IPS-18c (cell line): ENCODE measurements around the gene LCMT1.
A peak's percentile ranks its signal among the peaks of the same experiment; 100 is the strongest.
"Not testable (repeated sequence)": the region's sequence is repeated elsewhere in the genome, so short reads cannot be mapped to it uniquely, and the experiment has no call there.

ENCODE experiments used
- H3K4me3 ChIP-seq: 2 replicates; pipeline ENCODE4 v1.7.0; 2013; ENCODE audit warnings: low read depth, mild to moderate bottlenecking, low read length, moderate library complexity; ENCODE audit not compliant: insufficient read depth
- H3K9me3 ChIP-seq: one replicate; pipeline ENCODE4 v1.6.1; 2013; ENCODE audit warnings: mild to moderate bottlenecking, low read length, moderate library complexity; ENCODE audit not compliant: control insufficient read depth, insufficient read depth

The LCMT1 gene

GRCh38 chr16:25111403-25112166 is at the start of gene LCMT1:
TSS of gene LCMT1 (plus strand) at chr16:25111742. CDS start at chr16:25111884, 142 bp downstream.
- Histone ChIP-seq H3K4me3 (peak within 1 kb of the TSS; percentile 86), H3K9me3 (no peaks in the 10 kb centered on the region)

DNA sequence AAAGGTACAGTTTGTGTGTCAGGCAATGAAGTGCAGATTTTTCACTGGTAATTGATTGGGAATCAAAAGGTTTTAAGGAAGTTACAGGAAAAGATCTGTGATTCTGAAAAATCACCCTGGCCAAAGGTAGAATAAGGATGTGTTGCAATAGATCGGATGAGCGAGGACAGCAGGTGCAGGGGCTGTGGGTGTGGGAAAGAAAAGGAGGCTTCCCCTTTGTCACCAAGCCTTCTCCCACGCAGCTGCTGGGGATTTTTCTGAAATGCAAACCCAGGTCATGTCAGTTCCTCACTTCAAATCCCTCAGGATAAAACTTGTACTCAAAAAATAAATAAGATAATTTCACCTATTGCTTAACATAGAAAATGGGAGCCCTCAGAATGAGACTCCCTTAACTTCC is 48.4 kb upstream of the LCMT1 start:
- Histone ChIP-seq H3K9me3 (no peaks in the 10 kb centered on the region), H3K4me3 (no peak overlapping the region)

DNA sequence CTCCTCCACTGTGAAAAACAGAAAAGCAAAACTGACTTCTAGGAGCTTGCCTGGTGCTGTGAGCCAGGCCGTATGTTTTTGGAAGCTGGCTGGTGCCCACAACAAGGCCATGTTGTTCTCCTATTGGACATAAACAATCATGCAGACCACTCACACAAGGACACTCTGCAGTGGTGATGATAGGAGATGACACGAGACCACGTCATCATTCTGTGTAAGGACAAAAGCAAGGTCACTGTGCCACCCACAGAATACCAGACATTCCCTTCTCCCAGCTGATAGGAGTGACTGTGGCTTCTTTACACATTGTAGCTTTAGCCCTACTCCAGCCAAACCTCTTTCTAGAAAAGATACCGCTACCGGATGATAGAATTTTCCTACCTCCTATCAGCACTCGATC is 47.7 kb upstream of the LCMT1 start:
- H3K9me3 ChIP-seq: no peaks in the 10 kb centered on the region
- H3K4me3 ChIP-seq: no peak overlapping the region

DNA sequence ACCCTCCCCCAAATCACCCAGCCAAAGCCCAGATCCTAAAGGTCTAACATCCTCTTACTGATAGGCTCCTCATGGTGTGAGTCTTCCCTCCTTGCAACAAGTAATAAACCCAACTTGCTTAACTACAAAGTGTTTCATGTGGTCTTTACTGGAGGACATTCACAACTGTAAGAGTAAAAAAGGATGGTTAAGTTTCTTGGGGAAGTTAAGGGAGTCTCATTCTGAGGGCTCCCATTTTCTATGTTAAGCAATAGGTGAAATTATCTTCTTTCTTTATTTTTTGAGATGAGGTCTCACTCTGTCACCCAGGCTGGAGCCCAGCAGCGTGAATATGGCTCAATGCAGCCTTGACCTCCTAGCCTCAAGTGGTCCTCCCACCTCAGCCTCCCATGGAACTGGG is 47.3 kb upstream of the LCMT1 start:
- not testable (repeated sequence) for H3K4me3 ChIP-seq

DNA sequence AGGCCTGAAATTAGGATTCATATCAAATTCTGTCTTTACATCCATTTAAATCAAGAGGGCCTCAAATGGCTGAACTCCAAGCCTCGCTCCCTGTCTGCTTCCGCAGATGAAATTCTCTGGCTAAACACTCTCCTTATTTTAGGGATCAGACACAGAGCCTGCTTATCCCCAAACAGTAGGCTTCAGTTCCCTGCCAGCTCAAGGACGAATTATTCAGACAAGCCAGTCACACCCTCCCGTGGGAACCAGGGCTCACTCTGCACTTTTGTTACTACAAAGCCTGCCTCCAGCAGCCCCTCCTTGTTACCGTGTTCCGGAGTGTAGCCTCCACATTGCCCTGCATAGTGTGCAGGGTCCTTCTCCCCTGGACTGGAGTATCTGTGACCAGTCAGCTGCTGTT is 46.6 kb upstream of the LCMT1 start:
- Histone ChIP-seq H3K4me3 (no peak overlapping the region), H3K9me3 (no peaks in the 10 kb centered on the region)

More for the DNA sequence above, 47.3 kb upstream of the LCMT1 start:
- not testable (repeated sequence) for H3K9me3 ChIP-seq

DNA sequence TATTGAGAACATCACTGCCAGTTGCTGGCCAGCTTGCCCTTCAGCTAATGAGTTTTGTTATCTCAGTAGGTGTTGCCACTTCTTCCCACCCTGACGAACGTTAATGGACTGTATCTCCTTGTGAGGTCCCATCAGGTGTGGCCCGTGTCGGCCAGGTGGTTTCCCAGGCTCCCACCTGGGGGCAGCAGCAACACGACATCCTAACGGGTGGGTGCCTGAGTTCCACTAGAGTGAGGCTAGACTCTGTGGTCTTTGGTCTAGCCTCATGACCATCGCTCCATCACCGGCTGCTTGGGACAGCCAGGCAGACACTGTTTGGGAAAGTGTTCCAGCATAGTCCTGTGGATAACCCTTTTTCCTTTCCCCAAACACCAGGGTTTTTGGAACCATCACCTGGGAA is 45.6 kb upstream of the LCMT1 start:
- no peak overlapping the region for H3K4me3 ChIP-seq

GRCh38 chr16:25066426-25066746 is 45.2 kb upstream of the LCMT1 start:
- H3K4me3 ChIP-seq: peak overlapping the region; percentile 38; the same call in 1 of the 2 replicates
- no peaks in the 10 kb centered on the region for H3K9me3 ChIP-seq

More for the DNA sequence above, 45.6 kb upstream of the LCMT1 start:
- no peaks in the 10 kb centered on the region for H3K9me3 ChIP-seq

DNA sequence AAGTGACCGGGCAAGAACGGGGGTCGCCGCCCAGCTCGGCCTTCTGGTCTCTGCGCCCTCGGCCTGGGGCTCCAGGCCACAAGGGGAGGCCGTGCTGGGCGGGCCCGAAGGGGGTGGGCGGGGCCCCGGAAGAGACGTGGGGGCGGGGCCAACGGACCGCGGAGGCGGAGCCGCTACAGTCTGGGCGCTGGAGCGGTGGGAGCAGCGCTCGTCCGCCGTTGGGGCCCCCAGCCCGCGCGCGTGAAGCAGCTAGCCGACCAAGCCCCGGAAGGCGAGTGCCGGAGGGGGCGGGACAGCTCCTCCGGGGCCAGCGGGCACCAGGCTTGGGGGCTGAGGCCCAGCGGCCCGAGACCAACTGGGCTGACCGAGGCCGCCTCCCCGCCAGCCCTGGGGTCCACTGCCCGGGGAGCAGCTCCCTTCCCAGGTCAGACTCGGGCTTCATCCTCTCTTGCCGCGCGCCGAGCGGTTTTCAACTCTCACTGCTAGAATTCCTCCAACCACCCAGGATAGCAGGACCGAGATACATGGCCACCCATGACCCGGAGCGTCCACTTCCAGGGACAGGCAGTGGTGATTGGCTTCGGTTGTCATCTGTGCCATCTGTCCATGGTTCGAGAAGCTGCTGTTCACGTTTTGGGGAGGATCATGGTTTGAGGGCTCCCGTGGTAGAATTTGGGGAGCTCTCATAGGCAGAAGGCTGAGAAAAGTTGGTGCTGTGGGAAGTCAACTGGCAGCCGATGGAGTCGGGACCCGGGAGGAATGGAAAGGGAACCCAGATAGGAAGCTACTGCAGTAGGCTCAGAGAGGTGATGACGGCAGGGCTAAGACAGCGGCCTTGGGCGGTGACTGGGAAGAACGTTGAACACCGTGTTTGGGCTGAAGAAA is 44.6 kb upstream of the LCMT1 start:
- no peaks in the 10 kb centered on the region for H3K9me3 ChIP-seq
- peak overlapping the region; percentile 45 for H3K4me3 ChIP-seq

DNA sequence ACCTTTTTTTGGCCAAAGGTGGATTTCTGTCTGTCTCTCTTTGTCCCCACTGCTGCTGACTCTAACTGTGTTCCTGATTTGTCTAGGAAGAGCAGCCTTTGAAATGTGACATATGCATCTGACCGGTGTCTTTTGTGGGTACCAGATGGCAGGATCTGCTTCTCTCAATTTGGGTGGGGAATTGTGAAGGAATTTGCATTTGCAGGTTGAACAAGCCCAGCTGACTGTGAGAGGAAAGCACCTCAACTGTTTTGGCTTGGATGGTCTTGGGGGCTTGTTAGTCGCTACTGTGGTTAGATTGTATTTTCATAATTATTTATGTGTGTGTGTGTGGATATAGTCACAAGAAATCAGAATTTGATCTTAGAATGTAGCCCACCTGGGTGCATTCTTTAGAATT is 37.7 kb upstream of the LCMT1 start:
- H3K4me3 ChIP-seq: no peak overlapping the region
- H3K9me3 ChIP-seq: no peaks in the 10 kb centered on the region

GRCh38 chr16:25078386-25078978 is 33.1 kb upstream of the LCMT1 start:
- Histone ChIP-seq H3K9me3 (no peaks in the 10 kb centered on the region), H3K4me3 (no peak overlapping the region)

- no peak overlapping the region for H3K4me3 ChIP-seq
- H3K9me3 ChIP-seq: no peaks in the 10 kb centered on the region
Measured at GRCh38 chr16:25079637-25080378, 31.7 kb upstream of the LCMT1 start.

DNA sequence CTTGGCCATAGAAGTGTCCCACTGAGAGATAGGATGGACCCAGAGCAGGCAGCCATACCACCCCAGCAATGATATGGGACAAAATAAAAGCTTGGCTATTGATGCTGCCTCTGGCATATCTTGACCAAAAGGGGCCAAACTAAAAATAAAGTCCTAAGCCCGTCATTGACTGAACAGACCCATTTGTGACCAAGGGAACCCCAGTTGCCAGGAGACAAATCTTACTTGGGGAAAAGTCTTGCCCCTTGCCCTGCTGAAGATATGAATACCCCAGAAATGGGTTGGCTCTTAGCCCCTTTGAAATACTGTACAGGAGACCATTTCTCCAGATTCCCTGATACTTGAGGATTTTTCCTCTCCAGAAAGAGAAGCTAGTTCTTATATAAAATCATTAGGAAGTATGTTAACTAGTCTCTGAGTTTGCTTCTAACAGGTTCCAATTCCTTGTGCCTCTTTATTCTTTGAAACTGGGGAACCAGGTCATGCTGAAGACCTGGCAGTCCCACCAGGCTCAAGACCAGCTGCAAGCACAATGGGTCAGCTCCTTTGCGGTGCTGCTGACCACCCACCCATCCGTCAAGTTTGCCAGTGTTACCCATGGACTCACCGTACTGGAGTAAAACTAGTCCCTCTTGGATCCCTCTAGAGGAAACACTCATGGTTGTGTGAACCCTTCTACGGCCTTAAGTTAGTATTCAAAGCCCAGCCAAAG is 31.0 kb upstream of the LCMT1 start:
- no peaks in the 10 kb centered on the region for H3K9me3 ChIP-seq
- no peak overlapping the region for H3K4me3 ChIP-seq

DNA sequence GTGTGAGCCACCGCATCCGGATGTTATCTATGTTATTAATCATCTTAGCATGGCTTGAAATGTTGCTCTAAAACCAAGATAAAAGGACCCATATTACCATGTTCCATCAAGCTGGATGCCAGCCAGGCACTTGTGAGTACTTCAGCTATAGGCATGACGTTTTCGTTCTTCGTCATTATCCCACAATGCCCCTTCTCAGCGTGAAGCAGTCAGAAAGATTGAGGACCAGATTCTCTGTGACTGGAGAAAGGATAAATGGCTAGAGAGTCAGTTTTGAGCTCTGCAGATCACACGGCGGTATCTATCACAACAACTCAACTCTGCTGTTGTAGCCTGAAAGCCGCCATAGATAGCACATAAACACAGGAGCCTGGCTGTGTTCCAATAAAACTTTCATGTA is 29.8 kb upstream of the LCMT1 start:
- Histone ChIP-seq H3K9me3 (no peaks in the 10 kb centered on the region), H3K4me3 (no peak overlapping the region)

DNA sequence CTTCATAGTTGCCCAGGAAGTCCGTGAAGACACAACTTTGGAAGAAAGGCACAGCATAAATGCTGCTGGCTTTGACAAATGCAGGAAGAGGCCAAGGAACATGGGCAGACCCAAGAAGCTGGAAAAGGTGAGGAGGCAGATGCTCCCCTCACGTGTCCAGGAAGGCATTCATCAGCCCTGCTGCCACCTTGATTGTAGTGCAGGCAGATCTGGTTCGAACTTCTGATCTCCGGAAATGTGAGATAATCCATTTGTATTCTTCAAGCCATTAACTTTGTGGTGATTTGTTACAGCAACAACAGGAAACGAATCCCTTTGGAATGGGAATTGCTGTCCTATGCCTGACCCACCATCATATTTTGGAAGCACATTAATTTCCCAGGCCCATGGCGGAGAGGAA is 28.5 kb upstream of the LCMT1 start:
- Histone ChIP-seq H3K4me3 (no peak overlapping the region), H3K9me3 (no peaks in the 10 kb centered on the region)

GRCh38 chr16:25083701-25084100 is 27.8 kb upstream of the LCMT1 start:
- Histone ChIP-seq H3K4me3 (no peak overlapping the region), H3K9me3 (no peaks in the 10 kb centered on the region)

- no peak overlapping the region for H3K4me3 ChIP-seq
- H3K9me3 ChIP-seq: no peaks in the 10 kb centered on the region
Measured at GRCh38 chr16:25084797-25085196, 26.7 kb upstream of the LCMT1 start.

- H3K9me3 ChIP-seq: no peaks in the 10 kb centered on the region
- H3K4me3 ChIP-seq: no peak overlapping the region
Measured at GRCh38 chr16:25087761-25088160, 23.8 kb upstream of the LCMT1 start.
